GM23338 (cell line): Measurements from ENCODE around the gene MPPED1.

ENCODE experiments used
- CTCF ChIP-seq, 2 experiments: fragments of 200-600 bp in 1 of 2; sonication (generic) in 1 of 2; conservative IDR thresholded peaks; 2 replicates each; pipeline versions ENCODE4 v1.5.1 to v1.6.1; 2016 to 2017; ENCODE audit warnings: antibody characterized with exemption in 2 of 2, low read depth in 2 of 2, mild to moderate bottlenecking in 2 of 2, moderate library complexity in 1 of 2
- EZH2phosphoT487 ChIP-seq: fragments of 200-600 bp; sonication (generic); IDR thresholded peaks from one replicate; pipeline ENCODE4 v1.8.1; 2018; ENCODE audit warnings: antibody characterized with exemption; ENCODE audit not compliant: unreplicated experiment
- JUNB ChIP-seq: IDR thresholded peaks from one replicate; pipeline ENCODE4 v1.6.1; 2016; ENCODE audit warnings: antibody characterized with exemption; ENCODE audit not compliant: unreplicated experiment

GRCh38 chr22:43476751-43477725 is 65.2 kb downstream of the MPPED1 start:
- TF ChIP-seq JUNB (no peak), CTCF (conservative IDR thresholded peaks at IDR 0.05; ENCODE audit: low read depth in 2 of 2) (0 out of 4 replicates have a peak, but pooled peaks of 1 of the 2 experiments have one; percentile 2), EZH2phosphoT487 (no peak)
